ENCODE results near the gene CDK19.
A peak's percentile ranks its signal among the peaks of the same experiment; 100 is the strongest.

CDK19 gene

DNA sequence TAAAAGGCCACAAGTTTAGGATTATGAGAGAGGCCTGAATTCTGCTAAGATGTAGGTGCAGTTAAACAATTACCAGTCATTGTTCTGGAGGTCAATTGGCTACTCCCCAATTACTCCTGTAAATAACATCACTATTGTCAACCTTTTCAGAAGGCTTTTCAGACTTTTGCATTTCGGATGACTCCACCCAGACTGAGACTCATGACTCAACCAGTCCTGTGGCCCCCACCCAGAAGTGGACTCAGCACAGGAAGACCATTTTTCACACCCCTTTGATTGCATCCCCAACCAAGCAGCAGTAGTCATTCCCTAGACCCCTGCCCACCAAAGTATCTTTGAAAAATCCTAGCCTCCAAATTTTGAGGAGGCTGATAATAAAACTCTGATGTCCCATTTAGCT, 199.5 kb downstream of the CDK19 start:
- Histone ChIP-seq H3K4ac (ENCODE audit: low read depth, low read length) (no peak overlapping the region), H2BK5ac (ENCODE audit: low read depth, low read length, poor library complexity) (no peak overlapping the region), H4K12ac (ENCODE audit: low read depth, low read length) (no peak overlapping the region), H3K14ac (ENCODE audit: low read length) (no peak overlapping the region), H3K9me3 (ENCODE audit: insufficient read depth, low read depth, low read length) (peaks cover 2% of the 10 kb centered on the region), H3K4me3 (ENCODE audit: low read depth, low read length) (no peak overlapping the region), H4K8ac (ENCODE audit: low read depth, low read length) (no peak overlapping the region), H4K91ac (ENCODE audit: low read depth, low read length) (no peak overlapping the region), H2BK12ac (ENCODE audit: low read length) (no peak overlapping the region), H3K4me2 (ENCODE audit: low read length) (no peak overlapping the region), H2BK120ac (ENCODE audit: insufficient read depth, low read length, poor library complexity) (no peak overlapping the region), H3K27ac (ENCODE audit: low read depth, low read length) (no peak overlapping the region), H3K27me3 (ENCODE audit: insufficient read depth, low read length) (no peaks in the 10 kb centered on the region), H3K79me2 (ENCODE audit: control insufficient read depth, insufficient read depth, low read length, poor library complexity) (no peaks in the 10 kb centered on the region), H2AK5ac (ENCODE audit: low read length) (no peak overlapping the region), H2AFZ (ENCODE audit: insufficient read depth, low read length, poor library complexity) (no peak overlapping the region), H3K9ac (ENCODE audit: low read length) (no peak overlapping the region), H3K4me1 (ENCODE audit: control insufficient read depth in 1 of 2, insufficient read depth in 2 of 2, low read length in 2 of 2) (peaks cover 2 to 5% of the 10 kb centered on the region in 2 experiments), H3K18ac (ENCODE audit: low read length) (no peak overlapping the region), H3K23ac (ENCODE audit: low read length) (no peak overlapping the region), H3K79me1 (ENCODE audit: low read length) (no peaks in the 10 kb centered on the region), H3K36me3 (ENCODE audit: control insufficient read depth in 1 of 2, insufficient read depth in 2 of 2, low read length in 2 of 2) (peaks cover 2 to 15% of the 10 kb centered on the region in 2 experiments)
- no peak for DNase-seq
- WGBS (ENCODE audit: extremely low coverage, insufficient coverage, insufficient read length) = no CpG with 5 or more reads among the region's 1 CpG

DNA sequence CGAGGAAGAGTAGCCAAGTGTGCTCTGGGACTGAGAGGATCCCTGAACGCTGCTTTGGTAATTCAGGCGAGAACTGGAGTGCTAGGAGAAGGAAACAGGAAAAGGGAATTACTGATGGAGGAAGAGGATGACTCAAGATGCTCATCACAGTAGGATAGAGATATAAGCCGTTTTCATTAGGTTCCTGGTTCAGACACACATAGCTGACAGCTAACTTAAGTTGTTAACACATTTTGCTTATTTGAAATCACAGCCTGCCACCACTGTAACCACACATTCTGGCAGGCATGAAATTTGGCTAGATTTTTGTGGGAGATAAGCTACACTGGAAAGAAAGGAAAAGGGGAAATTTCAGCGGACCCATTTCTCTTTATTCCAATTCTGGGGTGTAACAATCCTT, 200.7 kb downstream of the CDK19 start:
- no peak overlapping the region for H2AK5ac ChIP-seq (ENCODE audit: low read length)
- no peak overlapping the region for H4K8ac ChIP-seq (ENCODE audit: low read depth, low read length)
- H2BK5ac ChIP-seq (ENCODE audit: low read depth, low read length, poor library complexity) = no peak overlapping the region
- no peak overlapping the region for H3K4me3 ChIP-seq (ENCODE audit: low read depth, low read length)
- peaks cover 2% of the 10 kb centered on the region for H3K9me3 ChIP-seq (ENCODE audit: insufficient read depth, low read depth, low read length)
- H3K18ac ChIP-seq (ENCODE audit: low read length) = no peak overlapping the region
- no peak overlapping the region for H3K14ac ChIP-seq (ENCODE audit: low read length)
- no peaks in the 10 kb centered on the region for H3K79me1 ChIP-seq (ENCODE audit: low read length)
- no peak overlapping the region for H4K12ac ChIP-seq (ENCODE audit: low read depth, low read length)
- H4K91ac ChIP-seq (ENCODE audit: low read depth, low read length) = no peak overlapping the region
- H2AFZ ChIP-seq (ENCODE audit: insufficient read depth, low read length, poor library complexity) = no peak overlapping the region
- H3K4ac ChIP-seq (ENCODE audit: low read depth, low read length) = no peak overlapping the region
- no peak overlapping the region for H3K23ac ChIP-seq (ENCODE audit: low read length)
- H3K4me1 ChIP-seq (ENCODE audit: control insufficient read depth in 1 of 2, insufficient read depth in 2 of 2, low read length in 2 of 2) = peaks cover 2 to 5% of the 10 kb centered on the region in 2 experiments
- H3K36me3 ChIP-seq (ENCODE audit: control insufficient read depth in 1 of 2, insufficient read depth in 2 of 2, low read length in 2 of 2) = peaks cover 5 to 15% of the 10 kb centered on the region in 2 experiments
- no peak overlapping the region for H2BK120ac ChIP-seq (ENCODE audit: insufficient read depth, low read length, poor library complexity)
- WGBS (ENCODE audit: extremely low coverage, insufficient coverage, insufficient read length) = no CpG with 5 or more reads among the region's 5 CpGs
- H3K27me3 ChIP-seq (ENCODE audit: insufficient read depth, low read length) = no peaks in the 10 kb centered on the region
- H3K27ac ChIP-seq (ENCODE audit: low read depth, low read length) = no peak overlapping the region
- H3K4me2 ChIP-seq (ENCODE audit: low read length) = no peak overlapping the region
- H2BK12ac ChIP-seq (ENCODE audit: low read length) = no peak overlapping the region
- no peak for DNase-seq
- no peaks in the 10 kb centered on the region for H3K79me2 ChIP-seq (ENCODE audit: control insufficient read depth, insufficient read depth, low read length, poor library complexity)
- no peak overlapping the region for H3K9ac ChIP-seq (ENCODE audit: low read length)

DNA sequence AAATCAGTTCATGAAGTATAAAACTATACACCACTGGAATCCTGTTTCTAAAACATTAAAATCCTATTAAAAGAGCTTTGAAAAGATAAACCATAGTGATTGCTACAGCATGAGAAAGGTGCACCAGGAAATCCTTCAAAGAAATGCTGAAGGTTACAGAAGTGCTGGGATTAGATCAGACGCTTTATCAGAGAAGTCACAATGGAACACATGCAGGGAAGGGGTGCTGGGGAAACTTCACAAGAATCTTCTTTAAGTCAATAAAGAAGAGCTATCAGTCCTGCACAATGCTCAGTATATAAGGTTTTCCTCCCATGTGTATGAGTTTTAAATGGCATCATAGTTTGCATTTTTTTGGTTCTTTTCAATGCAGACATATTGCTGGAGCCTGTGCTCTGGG, 201.2 kb downstream of the CDK19 start:
- H3K4me3 ChIP-seq (ENCODE audit: low read depth, low read length) = no peak overlapping the region
- WGBS (ENCODE audit: extremely low coverage, insufficient coverage, insufficient read length) = no CpG with 5 or more reads among the region's 1 CpG
- no peak overlapping the region for H2BK12ac ChIP-seq (ENCODE audit: low read length)
- no peak overlapping the region for H3K14ac ChIP-seq (ENCODE audit: low read length)
- no peak overlapping the region for H2BK5ac ChIP-seq (ENCODE audit: low read depth, low read length, poor library complexity)
- H3K9me3 ChIP-seq (ENCODE audit: insufficient read depth, low read depth, low read length) = peaks cover 2% of the 10 kb centered on the region
- no peak overlapping the region for H3K18ac ChIP-seq (ENCODE audit: low read length)
- H4K12ac ChIP-seq (ENCODE audit: low read depth, low read length) = no peak overlapping the region
- H3K4me1 ChIP-seq (ENCODE audit: control insufficient read depth in 1 of 2, insufficient read depth in 2 of 2, low read length in 2 of 2) = peaks cover 2 to 5% of the 10 kb centered on the region in 2 experiments
- no peak for DNase-seq
- no peak overlapping the region for H2AFZ ChIP-seq (ENCODE audit: insufficient read depth, low read length, poor library complexity)
- H4K91ac ChIP-seq (ENCODE audit: low read depth, low read length) = no peak overlapping the region
- H3K23ac ChIP-seq (ENCODE audit: low read length) = no peak overlapping the region
- H3K9ac ChIP-seq (ENCODE audit: low read length) = no peak overlapping the region
- H3K79me2 ChIP-seq (ENCODE audit: control insufficient read depth, insufficient read depth, low read length, poor library complexity) = no peaks in the 10 kb centered on the region
- H3K36me3 ChIP-seq (ENCODE audit: control insufficient read depth in 1 of 2, insufficient read depth in 2 of 2, low read length in 2 of 2) = peaks cover 5 to 15% of the 10 kb centered on the region in 2 experiments
- no peak overlapping the region for H3K4me2 ChIP-seq (ENCODE audit: low read length)
- no peak overlapping the region for H2BK120ac ChIP-seq (ENCODE audit: insufficient read depth, low read length, poor library complexity)
- H3K4ac ChIP-seq (ENCODE audit: low read depth, low read length) = no peak overlapping the region
- no peak overlapping the region for H3K27ac ChIP-seq (ENCODE audit: low read depth, low read length)
- H3K27me3 ChIP-seq (ENCODE audit: insufficient read depth, low read length) = no peaks in the 10 kb centered on the region
- H4K8ac ChIP-seq (ENCODE audit: low read depth, low read length) = no peak overlapping the region
- H2AK5ac ChIP-seq (ENCODE audit: low read length) = no peak overlapping the region
- H3K79me1 ChIP-seq (ENCODE audit: low read length) = no peaks in the 10 kb centered on the region

DNA sequence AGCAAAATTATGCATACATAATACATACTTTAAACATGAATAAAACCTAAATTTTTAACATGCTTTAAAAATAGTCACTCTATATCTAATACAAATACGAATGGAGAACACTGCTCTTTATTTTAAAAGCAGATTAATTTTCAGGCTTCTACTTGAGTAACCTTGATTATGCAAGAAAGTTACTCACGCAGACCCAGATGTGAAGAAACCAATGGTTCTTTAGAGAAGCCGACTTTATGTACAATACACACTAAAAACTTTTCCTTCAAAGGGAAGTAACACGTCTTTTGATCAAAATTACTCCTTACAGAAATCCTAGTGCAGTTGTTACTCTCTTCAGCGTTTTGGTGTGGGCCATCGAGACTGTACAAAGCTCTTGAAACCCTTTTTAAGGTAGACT, 201.9 kb downstream of the CDK19 start:
- Histone ChIP-seq H2BK120ac (ENCODE audit: insufficient read depth, low read length, poor library complexity) (no peak overlapping the region), H4K91ac (ENCODE audit: low read depth, low read length) (no peak overlapping the region), H3K14ac (ENCODE audit: low read length) (no peak overlapping the region), H3K9me3 (ENCODE audit: insufficient read depth, low read depth, low read length) (peaks cover 2% of the 10 kb centered on the region), H3K23ac (ENCODE audit: low read length) (no peak overlapping the region), H3K27me3 (ENCODE audit: insufficient read depth, low read length) (no peaks in the 10 kb centered on the region), H2AK5ac (ENCODE audit: low read length) (no peak overlapping the region), H2BK12ac (ENCODE audit: low read length) (no peak overlapping the region), H3K4me3 (ENCODE audit: low read depth, low read length) (no peak overlapping the region), H3K36me3 (ENCODE audit: control insufficient read depth in 1 of 2, insufficient read depth in 2 of 2, low read length in 2 of 2) (peaks cover 5 to 15% of the 10 kb centered on the region in 2 experiments), H3K79me2 (ENCODE audit: control insufficient read depth, insufficient read depth, low read length, poor library complexity) (no peaks in the 10 kb centered on the region), H3K18ac (ENCODE audit: low read length) (no peak overlapping the region), H2BK5ac (ENCODE audit: low read depth, low read length, poor library complexity) (no peak overlapping the region), H3K9ac (ENCODE audit: low read length) (no peak overlapping the region), H3K27ac (ENCODE audit: low read depth, low read length) (no peak overlapping the region), H3K4me2 (ENCODE audit: low read length) (no peak overlapping the region), H3K4ac (ENCODE audit: low read depth, low read length) (no peak overlapping the region), H2AFZ (ENCODE audit: insufficient read depth, low read length, poor library complexity) (no peak overlapping the region), H3K4me1 (ENCODE audit: control insufficient read depth in 1 of 2, insufficient read depth in 2 of 2, low read length in 2 of 2) (peaks cover 0 to 5% of the 10 kb centered on the region in 2 experiments), H4K12ac (ENCODE audit: low read depth, low read length) (no peak overlapping the region), H4K8ac (ENCODE audit: low read depth, low read length) (no peak overlapping the region), H3K79me1 (ENCODE audit: low read length) (no peaks in the 10 kb centered on the region)
- WGBS (ENCODE audit: extremely low coverage, insufficient coverage, insufficient read length) = no CpG with 5 or more reads among the region's 6 CpGs
- peak; percentile 19 to 68 for DNase-seq

Data from trophoblast cell (in vitro differentiated cells and primary cell).